HG03342 (cell line): ENCODE measurements around the gene ZSCAN9.

Source experiments
- ATAC-seq: cut with Tn5 transposase; IDR thresholded peaks from one replicate; pipeline ENCODE4 v1.9.1; 2021; ENCODE audit warnings: mild to moderate bottlenecking, moderate library complexity; ENCODE audit not compliant: unreplicated experiment

ZSCAN9 gene

DNA sequence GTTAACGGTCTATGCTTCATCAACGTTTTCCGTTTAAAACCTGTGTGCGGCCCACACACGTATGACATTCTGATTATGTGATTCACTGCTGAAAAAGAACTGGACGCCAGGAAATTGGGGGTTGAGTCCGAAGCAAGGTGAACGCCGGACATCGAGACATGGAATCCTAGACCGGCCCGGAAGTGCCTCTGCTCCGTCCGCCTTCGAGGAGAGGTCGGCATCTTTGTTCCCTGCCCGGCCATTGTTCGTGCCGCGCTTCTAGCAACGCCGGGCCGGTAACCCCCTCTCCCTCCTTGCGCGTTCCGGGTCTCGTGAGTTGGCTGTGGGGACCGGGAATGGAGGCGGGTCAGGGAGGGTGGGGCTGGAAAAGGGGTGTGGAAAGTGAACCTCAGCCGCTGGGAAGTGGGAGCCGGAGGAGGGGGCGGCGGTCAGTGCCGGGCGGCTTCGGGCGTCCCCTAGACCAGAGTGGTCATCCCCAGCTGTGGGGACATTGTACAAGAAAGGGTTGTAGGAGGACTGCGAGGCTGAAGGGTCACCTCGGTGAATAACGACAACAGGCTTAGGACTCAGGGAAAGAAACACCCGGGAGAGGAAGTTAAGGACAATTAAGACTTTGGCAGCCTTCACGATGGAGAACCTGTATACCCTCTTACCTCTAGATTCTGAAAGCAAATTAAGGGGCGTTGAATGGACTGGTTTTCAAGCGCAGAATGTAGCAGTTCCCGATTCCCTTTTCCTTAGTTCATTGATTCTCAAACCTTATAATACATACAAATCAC lies at the start of gene ZSCAN9:
Gene ZSCAN9, plus strand, starts transcription at position 220 of the 779 bp plus-strand sequence. CDS start 1,810 bp downstream, outside the sequence.
- peak; percentile 92 for ATAC-seq

DNA sequence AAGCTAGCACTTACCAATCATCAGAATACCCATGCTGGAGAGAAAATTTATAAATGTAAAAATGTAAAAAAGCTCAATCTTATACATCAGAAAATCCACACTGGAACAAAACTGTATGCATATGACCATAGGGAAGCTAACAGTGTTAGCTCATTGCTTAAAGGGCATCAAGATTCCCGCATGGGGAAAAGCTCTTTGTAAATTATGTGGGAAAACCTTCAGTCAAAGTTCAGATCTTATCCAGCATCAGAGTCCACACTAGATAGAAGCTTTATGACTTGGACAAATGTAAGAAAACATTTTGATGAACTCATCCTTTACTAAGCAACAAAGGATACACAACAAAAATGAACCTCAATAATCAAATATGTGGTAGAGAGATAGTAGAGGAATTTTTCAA lies 48.7 kb upstream of the ZSCAN9 start:
- no peak for ATAC-seq

DNA sequence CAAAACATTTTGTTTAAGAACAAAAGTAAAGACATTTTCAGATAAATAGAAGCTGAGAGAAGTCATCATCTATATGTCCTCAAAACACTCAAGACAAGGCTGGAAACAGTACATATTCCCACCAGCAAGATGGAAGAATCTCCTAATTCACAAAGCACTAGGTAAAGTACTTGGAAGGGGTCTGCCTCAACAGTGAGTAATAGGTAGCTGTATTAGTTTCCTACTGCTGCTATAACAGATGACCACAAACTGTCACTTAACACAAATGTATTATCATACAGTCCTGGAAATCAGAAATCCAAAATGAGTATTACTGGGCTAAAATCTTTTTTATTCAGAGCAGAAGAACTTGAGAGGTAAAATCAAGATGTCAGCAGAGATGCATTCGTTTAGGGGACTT lies 42.8 kb upstream of the ZSCAN9 start:
- no peak for ATAC-seq

DNA sequence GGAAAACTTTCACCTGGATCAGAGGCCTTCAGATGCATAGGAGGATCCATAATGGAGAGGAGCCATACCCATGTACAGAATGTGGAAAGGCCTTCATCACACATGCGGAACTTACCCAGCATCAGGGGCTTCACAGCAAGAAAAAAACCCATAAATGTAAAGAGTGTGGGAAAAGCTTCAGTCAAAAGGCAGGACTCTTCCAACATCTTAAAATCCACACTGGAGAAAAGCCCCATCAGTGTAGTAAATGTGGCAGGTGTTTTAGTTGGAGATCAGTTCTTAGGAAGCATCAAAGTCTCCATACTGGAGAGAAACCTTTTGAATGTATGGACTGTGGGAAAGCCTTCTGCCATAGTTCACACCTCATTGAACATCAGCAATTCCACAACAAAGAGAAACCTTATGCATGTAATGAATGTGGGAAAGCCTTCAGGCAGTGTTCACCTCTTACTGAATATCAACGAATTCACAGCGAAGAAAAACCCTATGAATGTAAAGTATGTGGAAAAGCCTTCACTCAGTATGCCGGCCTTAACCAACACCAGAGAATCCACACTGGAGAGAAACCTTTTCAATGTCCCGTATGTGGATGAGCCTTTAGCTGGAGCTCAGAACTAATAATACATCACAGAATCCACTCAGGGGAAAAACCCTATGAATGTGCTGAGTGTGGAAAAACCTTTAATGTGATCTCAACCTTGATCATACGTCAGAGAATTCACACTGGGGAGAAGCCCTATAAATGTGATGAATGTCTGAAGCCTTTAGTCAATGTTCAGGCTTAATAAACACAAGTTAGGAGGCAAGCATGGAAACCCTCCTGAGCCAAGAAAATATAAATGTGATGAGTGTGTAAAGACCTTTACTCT lies 36.7 kb upstream of the ZSCAN9 start:
- ATAC-seq, result no peak

DNA sequence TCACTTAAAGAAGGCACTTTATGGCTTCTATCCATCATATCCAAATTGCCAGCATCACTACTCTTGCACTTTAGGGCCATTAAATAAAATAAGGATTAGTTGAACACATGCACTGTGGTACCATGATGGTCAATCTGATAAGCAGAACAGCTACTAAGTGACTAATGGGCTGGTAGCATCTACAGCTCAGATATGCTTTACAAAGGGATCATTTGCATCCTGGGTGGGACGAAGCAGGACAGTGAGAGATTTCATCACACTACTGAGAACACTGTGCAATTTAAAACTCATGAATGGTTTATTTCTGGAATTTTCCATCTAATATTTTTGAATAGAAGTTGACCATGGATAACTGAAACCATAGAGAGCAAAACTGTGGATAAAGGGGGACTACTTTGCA lies 25.1 kb upstream of the ZSCAN9 start:
- ATAC-seq, result no peak

DNA sequence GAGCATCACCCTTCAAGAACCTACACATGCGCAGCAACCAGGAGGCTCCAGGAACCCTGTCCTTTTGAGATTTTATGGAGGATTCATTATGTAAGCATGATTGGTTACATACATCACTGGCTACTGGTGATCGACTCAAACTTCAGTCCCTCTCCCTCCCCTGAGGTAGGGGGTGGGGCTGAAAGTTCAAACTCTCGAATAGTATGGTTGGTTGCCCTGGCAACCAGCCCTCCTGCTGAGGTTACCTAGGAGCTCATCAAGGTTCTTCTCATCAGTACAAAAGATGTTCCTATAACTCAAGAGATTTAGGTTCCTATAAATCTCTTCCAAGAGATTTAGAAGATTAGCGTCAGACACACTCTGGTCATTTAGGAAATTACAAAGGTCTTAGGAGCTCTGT lies 21.9 kb upstream of the ZSCAN9 start:
- ATAC-seq, result no peak

DNA sequence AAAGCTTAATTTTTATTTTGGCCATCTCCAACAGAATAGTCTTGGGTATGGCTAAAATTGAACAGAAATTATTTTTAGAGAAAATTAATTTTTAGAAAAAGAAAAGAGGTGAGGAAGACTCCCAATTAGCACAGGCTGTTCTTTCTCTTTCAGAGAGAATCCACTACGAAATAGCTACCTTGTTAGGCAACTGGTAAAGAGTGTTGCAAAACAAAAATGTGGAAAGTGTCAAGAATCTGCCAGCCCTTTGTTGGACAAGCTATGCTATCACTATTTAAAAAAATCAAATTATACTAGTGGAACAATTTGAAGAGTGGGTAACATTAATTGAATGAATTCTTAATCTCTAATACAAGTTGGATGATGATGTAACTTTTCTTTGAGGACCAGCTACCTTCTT lies 19.2 kb upstream of the ZSCAN9 start:
- no peak for ATAC-seq

- ATAC-seq, result no peak
Observed at GRCh38 chr6:28206527-28206926, 18.5 kb upstream of the ZSCAN9 start.

DNA sequence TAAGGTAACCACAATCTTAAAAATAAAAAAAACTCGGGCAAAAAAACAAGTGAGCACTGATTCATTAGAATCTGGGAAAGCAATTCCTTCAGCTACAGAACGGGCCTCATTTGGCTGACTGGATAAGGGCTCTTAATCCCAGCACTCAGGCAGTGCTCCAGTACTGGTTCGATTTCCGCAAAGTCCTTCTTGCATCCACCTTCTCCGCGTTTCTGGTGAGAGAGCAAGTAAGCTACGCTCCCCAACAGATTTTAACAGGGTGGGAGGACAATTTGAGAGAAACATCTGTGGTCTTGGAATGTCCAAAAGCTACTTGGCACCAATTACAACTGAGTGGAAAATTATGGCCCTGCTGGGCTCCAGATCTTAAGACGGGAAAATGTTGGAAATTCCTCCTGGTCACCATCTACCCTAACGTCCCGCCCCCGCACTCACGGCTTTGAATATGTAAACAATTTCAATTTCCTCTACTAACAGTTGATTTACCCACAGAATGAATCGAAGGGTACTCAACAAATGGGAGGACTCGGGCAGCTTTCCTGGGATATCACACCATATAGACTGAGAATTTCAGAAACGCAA lies 18.1 kb upstream of the ZSCAN9 start:
- no peak for ATAC-seq

- ATAC-seq, result no peak
Observed at GRCh38 chr6:28207510-28208110, 17.5 kb upstream of the ZSCAN9 start.

GRCh38 chr6:28208111-28208659 lies 16.9 kb upstream of the ZSCAN9 start:
- ATAC-seq, result no peak

DNA sequence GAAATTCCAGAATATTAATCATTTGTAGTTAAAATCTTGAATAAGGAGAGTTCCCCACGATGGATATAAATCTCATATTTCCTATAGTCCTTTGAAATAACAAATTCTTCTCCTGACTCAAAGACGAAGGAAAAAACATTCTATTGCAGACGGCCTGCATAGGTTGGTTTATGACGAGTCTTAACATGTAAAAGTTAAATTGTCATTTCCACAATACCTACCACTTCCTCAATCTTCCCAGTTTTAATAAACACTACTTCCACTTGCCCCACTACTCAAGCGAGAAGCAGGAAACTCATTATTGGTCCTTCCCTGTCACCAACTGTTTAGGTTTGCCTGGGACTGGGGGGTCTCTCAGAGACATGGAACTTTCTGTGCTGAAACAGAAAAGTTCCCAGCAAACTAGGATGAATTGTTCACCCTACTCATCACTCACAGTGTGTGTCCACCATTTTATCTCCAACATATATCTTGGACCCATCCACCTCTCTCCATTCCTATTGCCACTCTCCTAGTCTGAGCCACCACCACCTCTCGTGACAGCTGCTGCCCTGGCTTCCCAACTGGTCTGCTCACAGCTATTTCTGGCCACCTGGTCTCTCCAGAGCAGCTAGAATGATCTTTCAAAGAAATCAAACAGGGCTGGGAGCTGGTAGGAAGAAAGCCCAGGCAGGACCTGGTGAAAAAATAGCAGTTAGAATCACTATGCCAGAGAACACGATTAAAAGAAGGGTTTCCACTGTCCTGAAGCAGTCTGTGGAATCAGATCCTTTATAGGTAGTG lies 15.1 kb upstream of the ZSCAN9 start:
- ATAC-seq, result no peak

DNA sequence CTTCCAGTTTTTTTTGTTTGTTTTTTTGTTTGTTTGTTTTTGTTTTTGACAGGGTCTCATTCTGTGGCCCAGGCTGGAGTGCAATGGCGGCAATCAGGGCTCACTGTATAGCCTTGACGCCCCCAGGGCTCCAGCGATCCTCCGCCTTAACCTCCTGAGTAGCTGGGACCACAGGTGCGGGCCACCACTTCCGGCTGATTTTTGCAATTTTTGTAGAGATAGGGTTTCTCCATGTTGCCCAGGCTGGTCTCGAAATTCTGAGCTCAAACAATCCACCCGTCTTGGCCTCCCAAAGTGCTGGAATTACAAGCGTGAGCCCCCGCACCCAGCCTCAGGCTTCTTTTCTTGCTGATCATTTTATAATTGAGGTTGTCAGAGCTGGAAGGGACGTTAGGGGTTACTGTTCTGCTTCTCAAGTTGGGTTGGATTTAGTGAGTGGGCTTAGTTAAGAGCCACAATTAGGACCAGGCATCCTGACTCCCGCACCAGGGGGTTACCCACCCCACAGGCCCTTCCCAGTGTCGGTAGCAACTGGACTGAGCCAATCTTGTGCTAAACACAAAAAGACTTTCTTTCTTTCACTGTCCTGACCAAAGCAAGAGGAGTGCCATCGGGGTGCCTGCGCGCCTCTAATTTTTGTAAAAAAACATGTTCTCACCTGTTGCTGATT lies 13.1 kb upstream of the ZSCAN9 start:
- peak; percentile 31 for ATAC-seq

DNA sequence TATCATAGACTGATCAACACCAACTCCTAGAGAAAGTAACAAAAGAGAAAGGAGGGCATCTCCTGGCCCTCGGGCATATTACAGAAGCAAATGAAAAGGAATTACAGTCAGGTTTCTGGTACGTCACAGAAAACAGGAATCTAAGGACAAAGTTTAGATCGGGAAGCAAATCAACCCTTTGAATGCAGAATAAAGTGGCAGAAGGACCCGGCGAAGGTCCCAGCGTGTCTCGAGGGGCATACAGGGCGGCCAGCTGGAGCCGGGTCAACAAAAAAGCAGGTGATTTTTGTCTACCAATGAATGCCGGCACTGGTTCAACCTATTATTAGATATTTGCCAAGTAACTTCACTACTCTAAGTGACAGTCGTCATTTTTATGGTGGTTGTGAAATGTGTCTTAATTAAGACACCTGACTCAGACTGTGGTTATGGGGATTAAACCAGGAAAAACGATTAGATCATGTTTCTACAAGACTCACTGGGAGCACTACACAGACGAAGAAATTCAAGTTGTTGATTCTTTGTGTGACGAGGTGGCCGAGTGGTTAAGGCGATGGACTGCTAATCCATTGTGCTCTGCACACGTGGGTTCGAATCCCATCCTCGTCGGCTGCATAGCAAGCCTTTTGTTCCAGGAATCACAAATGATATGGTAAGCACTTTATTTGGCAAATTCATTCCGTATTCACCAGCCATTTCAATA lies 12.4 kb upstream of the ZSCAN9 start:
- ATAC-seq, result peak; percentile 65

DNA sequence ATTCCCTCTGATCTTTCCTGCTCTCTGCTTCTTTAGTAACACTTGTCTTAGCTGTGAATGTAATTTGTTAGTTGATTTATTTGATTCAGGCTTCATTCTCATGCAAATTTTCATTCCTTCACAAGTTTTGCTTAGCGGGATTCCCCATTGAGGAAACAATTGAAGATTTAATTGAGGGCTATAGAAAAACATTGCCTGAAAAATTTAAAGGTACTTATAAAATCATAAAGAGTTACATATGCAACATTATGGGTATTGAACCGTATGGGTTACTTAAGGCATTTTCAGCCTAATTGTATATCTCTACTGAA lies 11.9 kb upstream of the ZSCAN9 start:
- ATAC-seq, result no peak

DNA sequence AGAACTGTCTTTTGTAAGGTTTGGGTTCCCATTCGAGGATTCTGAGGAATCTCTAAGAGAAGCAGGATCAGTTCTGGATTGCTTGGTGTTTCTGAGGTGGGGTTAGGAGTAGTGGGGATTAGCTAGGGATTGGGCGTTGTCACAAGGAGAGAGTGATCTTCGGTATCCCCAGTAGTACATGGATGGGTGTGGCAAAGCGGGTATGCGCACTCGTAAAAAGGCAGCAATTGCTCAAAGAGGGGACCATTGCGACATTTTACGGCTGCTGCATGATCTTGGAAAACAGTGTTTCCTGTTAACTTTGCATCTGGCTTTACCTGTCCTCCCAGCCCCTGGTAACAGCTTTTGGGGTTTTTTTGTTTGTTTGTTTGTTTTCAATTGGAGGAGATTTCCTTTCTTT lies 9.7 kb upstream of the ZSCAN9 start:
- ATAC-seq, result no peak

- ATAC-seq, result no peak
Observed at GRCh38 chr6:28217890-28218289, 7.2 kb upstream of the ZSCAN9 start.

DNA sequence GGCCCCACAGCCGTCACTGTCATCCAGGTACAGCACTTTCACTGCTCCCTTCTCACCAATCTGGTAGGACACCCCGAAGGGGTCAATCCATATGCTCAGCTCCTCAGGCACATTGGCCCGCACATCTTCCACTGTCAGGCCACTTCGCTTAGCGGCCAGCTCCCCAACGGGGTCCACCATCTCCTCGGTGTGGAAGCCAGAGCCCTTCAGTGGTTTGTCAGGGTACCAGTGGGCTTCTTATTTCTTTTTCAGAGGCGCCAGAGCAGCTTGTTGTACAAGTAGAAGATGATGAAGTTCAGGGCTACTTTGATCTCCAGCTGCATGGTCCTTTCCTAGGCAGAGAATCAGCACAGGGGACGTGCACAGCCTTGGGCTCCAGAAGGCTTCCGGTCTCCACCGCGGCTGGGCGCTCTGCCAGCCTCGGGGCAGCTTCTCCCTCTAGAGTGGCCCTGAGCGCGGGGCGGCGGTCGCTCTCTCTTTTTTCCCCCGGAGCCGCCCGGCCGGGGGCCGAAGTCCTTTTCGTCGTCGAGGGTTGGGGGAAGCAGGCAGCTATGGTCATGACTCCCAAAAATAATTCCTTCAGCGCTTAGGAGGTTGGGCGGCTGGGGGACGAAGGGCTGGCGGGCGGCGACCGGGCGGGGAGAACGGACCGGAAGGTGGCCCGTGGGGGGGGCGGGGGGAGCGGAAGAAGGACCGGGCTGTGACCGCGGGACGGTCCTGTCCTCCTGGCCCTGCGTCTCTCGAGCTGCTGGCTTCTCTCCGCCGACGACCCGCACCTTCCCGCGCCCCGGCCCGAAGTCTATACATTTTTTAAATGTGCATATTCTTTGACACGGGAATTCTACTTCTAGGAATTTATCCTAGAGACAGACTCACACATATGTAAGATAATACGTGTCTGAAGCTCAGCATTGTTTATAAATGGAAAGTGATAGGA lies 6.5 kb upstream of the ZSCAN9 start:
- ATAC-seq, result peak; percentile 47
